ENCODE results near the gene CABLES2.
"Not testable (repeated sequence)": the region's sequence is repeated elsewhere in the genome, so short reads cannot be mapped to it uniquely, and the experiment has no call there.

Gene CABLES2

GRCh38 chr20:62377615-62378178 lies 29.4 kb downstream of the CABLES2 start:
- DNase-seq (ENCODE audit: low read depth): no peak
- no peak for TF ChIP-seq CTCF (IDR thresholded peaks at IDR 0.05; ENCODE audit: low read depth, low read length, missing control alignments)
- no peak overlapping the region for H3K4me3 ChIP-seq (ENCODE audit: low read depth, low read length)

- H3K4me3 ChIP-seq (ENCODE audit: low read depth, low read length): no peak overlapping the region
- TF ChIP-seq CTCF (IDR thresholded peaks at IDR 0.05; ENCODE audit: low read depth, low read length, missing control alignments): no peak
- DNase-seq (ENCODE audit: low read depth): no peak
Observed at GRCh38 chr20:62377064-62377461, 30.0 kb downstream of the CABLES2 start.

- no peak for TF ChIP-seq CTCF (IDR thresholded peaks at IDR 0.05; ENCODE audit: low read depth, low read length, missing control alignments)
- H3K4me3 ChIP-seq (ENCODE audit: low read depth, low read length): no peak overlapping the region
- no peak for DNase-seq (ENCODE audit: low read depth)
Observed at GRCh38 chr20:62376112-62377063, 30.7 kb downstream of the CABLES2 start.

GRCh38 chr20:62374331-62375152 lies 32.5 kb downstream of the CABLES2 start:
- no peak for DNase-seq (ENCODE audit: low read depth)
- no peak overlapping the region for H3K4me3 ChIP-seq (ENCODE audit: low read depth, low read length)
- no peak for TF ChIP-seq CTCF (IDR thresholded peaks at IDR 0.05; ENCODE audit: low read depth, low read length, missing control alignments)

- H3K4me3 ChIP-seq (ENCODE audit: low read depth, low read length); DNase-seq (ENCODE audit: low read depth): not testable (repeated sequence)
Observed at GRCh38 chr20:62373631-62374179, 33.4 kb downstream of the CABLES2 start.

- TF ChIP-seq CTCF (IDR thresholded peaks at IDR 0.05; ENCODE audit: low read depth, low read length, missing control alignments): no peak
- no peak for DNase-seq (ENCODE audit: low read depth)
- H3K4me3 ChIP-seq (ENCODE audit: low read depth, low read length): no peak overlapping the region
Observed at GRCh38 chr20:62372042-62372993, 34.8 kb downstream of the CABLES2 start.
